NB4 (cell line): ENCODE data around the gene BNC2.

ENCODE experiments used
- DNase-seq: peaks from one replicate; pipeline ENCODE4 v3.0.0; 2010; ENCODE audit warnings: low read depth
- H3K4me3 ChIP-seq: one replicate; pipeline ENCODE4 v1.5.1; 2011; ENCODE audit warnings: mild to moderate bottlenecking, low read depth, low read length, moderate library complexity
- CTCF ChIP-seq: IDR thresholded peaks from one replicate; pipeline ENCODE4 v1.5.1; 2012; ENCODE audit warnings: low read depth, low read length
- MAX ChIP-seq: IDR thresholded peaks from 2 replicates; pipeline ENCODE4 v1.6.1; 2011; ENCODE audit warnings: low read depth, low read length
- MYC ChIP-seq: IDR thresholded peaks from 2 replicates; pipeline ENCODE4 v1.6.1; 2011; ENCODE audit warnings: low read depth, low read length
- POLR2A ChIP-seq: IDR thresholded peaks from 2 replicates; pipeline ENCODE4 v1.6.1; 2011; ENCODE audit warnings: mild to moderate bottlenecking; ENCODE audit not compliant: insufficient read length; ENCODE audit errors: extremely low read depth

The BNC2 gene

GRCh38 chr9:16834817-16835216 is 35.7 kb downstream of the BNC2 start:
- no peak overlapping the region for H3K4me3 ChIP-seq
- DNase-seq, result no peak

GRCh38 chr9:16833296-16833835 is 37.1 kb downstream of the BNC2 start:
- no peak overlapping the region for H3K4me3 ChIP-seq
- no peak for TF ChIP-seq POLR2A
- no peak for TF ChIP-seq MAX
- TF ChIP-seq MYC, result no peak
- no peak for TF ChIP-seq CTCF

More at GRCh38 chr9:16834817-16835216, 35.7 kb downstream of the BNC2 start:
- TF ChIP-seq POLR2A (no peak), MYC (no peak), MAX (no peak), CTCF (no peak)

GRCh38 chr9:16832101-16832500 is 38.4 kb downstream of the BNC2 start:
- H3K4me3 ChIP-seq, result no peak overlapping the region
- TF ChIP-seq POLR2A (no peak), CTCF (no peak), MYC (no peak), MAX (no peak)
- DNase-seq, result no peak

More at GRCh38 chr9:16833296-16833835, 37.1 kb downstream of the BNC2 start:
- DNase-seq, result no peak

- DNase-seq, result no peak
- no peak overlapping the region for H3K4me3 ChIP-seq
- TF ChIP-seq POLR2A (no peak), MAX (no peak), CTCF (no peak), MYC (no peak)
Observed at GRCh38 chr9:16830806-16831205, 39.7 kb downstream of the BNC2 start.

- DNase-seq, result no peak
Observed at GRCh38 chr9:16828340-16829281, 41.9 kb downstream of the BNC2 start.

More at GRCh38 chr9:16828340-16829281, 41.9 kb downstream of the BNC2 start:
- H3K4me3 ChIP-seq, result no peak overlapping the region
- TF ChIP-seq CTCF (no peak), MAX (no peak), POLR2A (no peak), MYC (no peak)
